ENCODE measurements around the gene ZNF672. TPM values are rescaled to one million over a fixed set of nuclear protein-coding genes. Genes with fewer than 3 reads are reported as not detected.

The ZNF672 gene
- total and polyA plus RNA-seq, 2 of the 13 experiments (the other 11 are each of a cell fraction or from before 2014, with no cell fraction given) = 17.2 to 22.9 TPM

DNA sequence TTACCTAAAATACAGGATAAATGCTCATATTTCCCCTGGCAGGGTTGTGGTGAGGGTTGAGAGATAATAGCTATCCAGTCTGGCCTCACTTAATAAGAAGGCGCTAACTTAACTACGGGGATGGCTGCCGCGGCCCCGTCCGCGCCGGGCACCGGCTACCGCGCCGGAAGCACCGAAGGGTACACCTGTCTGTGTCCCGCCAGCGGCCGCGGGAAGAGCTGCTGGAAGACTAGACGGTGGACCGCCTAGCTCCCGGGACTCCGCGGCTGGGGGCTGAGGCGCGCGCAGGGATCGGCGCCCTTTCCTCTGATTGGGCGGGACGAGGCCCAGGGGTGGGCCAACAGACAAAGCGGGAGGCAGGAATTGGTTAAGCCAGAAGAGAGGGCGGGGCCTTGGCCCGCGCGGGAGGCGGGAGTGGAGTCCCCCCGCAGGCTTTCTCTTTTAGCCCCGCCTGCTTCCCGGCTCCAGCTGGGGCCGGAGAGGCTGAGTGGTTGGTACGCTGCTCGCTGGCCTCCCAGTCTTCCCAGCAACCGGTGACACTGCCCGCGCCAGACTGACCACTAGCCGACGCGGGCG lies at the start of gene ZNF672 (continued):
- TF ChIP-seq, protein P1, sequence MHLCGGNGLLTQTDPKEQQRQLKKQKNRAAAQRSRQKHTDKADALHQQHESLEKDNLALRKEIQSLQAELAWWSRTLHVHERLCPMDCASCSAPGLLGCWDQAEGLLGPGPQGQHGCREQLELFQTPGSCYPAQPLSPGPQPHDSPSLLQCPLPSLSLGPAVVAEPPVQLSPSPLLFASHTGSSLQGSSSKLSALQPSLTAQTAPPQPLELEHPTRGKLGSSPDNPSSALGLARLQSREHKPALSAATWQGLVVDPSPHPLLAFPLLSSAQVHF (CRISPR knock-in tag; IDR thresholded peaks at IDR 0.05) = peak; percentile 17; the same call in 1 of the 2 replicates
- peak; percentile 10; the same call in 1 of the 2 replicates for TF ChIP-seq GATAD2A (CRISPR knock-in tag; IDR thresholded peaks at IDR 0.05)
- TF ChIP-seq CBX5 (CRISPR knock-in tag; IDR thresholded peaks at IDR 0.05; ENCODE audit: borderline replicate concordance) = no peak
- peak; percentile 52; the same call in 1 of the 2 replicates for TF ChIP-seq ZNF292 (CRISPR knock-in tag; IDR thresholded peaks at IDR 0.05; ENCODE audit: borderline replicate concordance, low read depth)
- TF ChIP-seq, protein P2, sequence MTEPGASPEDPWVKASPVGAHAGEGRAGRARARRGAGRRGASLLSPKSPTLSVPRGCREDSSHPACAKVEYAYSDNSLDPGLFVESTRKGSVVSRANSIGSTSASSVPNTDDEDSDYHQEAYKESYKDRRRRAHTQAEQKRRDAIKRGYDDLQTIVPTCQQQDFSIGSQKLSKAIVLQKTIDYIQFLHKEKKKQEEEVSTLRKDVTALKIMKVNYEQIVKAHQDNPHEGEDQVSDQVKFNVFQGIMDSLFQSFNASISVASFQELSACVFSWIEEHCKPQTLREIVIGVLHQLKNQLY (CRISPR knock-in tag; IDR thresholded peaks at IDR 0.05) = no peak
- TF ChIP-seq KMT2A (CRISPR knock-in tag; IDR thresholded peaks at IDR 0.05) = no peak
- TF ChIP-seq HNF4A (CRISPR knock-in tag; IDR thresholded peaks at IDR 0.05) = 0 out of 2 replicates have a peak, but pooled peaks have one; percentile 4
- TF ChIP-seq, protein P3, sequence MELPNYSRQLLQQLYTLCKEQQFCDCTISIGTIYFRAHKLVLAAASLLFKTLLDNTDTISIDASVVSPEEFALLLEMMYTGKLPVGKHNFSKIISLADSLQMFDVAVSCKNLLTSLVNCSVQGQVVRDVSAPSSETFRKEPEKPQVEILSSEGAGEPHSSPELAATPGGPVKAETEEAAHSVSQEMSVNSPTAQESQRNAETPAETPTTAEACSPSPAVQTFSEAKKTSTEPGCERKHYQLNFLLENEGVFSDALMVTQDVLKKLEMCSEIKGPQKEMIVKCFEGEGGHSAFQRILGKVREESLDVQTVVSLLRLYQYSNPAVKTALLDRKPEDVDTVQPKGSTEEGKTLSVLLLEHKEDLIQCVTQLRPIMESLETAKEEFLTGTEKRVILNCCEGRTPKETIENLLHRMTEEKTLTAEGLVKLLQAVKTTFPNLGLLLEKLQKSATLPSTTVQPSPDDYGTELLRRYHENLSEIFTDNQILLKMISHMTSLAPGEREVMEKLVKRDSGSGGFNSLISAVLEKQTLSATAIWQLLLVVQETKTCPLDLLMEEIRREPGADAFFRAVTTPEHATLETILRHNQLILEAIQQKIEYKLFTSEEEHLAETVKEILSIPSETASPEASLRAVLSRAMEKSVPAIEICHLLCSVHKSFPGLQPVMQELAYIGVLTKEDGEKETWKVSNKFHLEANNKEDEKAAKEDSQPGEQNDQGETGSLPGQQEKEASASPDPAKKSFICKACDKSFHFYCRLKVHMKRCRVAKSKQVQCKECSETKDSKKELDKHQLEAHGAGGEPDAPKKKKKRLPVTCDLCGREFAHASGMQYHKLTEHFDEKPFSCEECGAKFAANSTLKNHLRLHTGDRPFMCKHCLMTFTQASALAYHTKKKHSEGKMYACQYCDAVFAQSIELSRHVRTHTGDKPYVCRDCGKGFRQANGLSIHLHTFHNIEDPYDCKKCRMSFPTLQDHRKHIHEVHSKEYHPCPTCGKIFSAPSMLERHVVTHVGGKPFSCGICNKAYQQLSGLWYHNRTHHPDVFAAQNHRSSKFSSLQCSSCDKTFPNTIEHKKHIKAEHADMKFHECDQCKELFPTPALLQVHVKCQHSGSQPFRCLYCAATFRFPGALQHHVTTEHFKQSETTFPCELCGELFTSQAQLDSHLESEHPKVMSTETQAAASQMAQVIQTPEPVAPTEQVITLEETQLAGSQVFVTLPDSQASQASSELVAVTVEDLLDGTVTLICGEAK (IDR thresholded peaks at IDR 0.05) = no peak
- TF ChIP-seq, protein P3 (CRISPR knock-in tag; IDR thresholded peaks at IDR 0.05) = no peak; the same call in 1 of the 2 replicates
- no peak for TF ChIP-seq ZBTB7B (CRISPR knock-in tag; IDR thresholded peaks at IDR 0.05)
- TF ChIP-seq POGZ (CRISPR knock-in tag; IDR thresholded peaks at IDR 0.05) = 0 out of 2 replicates have a peak, but pooled peaks have one; percentile 44
- 0 out of 2 replicates have a peak, but pooled peaks have one; percentile 37 for TF ChIP-seq ZNF569 (CRISPR knock-in tag; IDR thresholded peaks at IDR 0.05; ENCODE audit: borderline replicate concordance)
- TF ChIP-seq, protein P4, sequence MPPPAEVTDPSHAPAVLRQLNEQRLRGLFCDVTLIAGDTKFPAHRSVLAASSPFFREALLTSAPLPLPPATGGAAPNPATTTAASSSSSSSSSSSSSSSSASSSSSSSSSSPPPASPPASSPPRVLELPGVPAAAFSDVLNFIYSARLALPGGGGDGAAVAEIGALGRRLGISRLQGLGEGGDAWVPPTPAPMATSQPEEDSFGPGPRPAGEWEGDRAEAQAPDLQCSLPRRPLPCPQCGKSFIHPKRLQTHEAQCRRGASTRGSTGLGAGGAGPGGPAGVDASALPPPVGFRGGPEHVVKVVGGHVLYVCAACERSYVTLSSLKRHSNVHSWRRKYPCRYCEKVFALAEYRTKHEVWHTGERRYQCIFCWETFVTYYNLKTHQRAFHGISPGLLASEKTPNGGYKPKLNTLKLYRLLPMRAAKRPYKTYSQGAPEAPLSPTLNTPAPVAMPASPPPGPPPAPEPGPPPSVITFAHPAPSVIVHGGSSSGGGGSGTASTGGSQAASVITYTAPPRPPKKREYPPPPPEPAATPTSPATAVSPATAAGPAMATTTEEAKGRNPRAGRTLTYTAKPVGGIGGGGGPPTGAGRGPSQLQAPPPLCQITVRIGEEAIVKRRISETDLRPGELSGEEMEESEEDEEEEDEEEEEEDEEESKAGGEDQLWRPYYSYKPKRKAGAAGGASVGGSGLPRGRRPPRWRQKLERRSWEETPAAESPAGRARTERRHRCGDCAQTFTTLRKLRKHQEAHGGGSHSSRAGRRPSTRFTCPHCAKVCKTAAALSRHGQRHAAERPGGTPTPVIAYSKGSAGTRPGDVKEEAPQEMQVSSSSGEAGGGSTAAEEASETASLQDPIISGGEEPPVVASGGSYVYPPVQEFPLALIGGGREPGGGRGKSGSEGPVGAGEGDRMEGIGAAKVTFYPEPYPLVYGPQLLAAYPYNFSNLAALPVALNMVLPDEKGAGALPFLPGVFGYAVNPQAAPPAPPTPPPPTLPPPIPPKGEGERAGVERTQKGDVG (CRISPR knock-in tag; IDR thresholded peaks at IDR 0.05; ENCODE audit: borderline replicate concordance) = no peak
- TF ChIP-seq ZNF446 (CRISPR knock-in tag; IDR thresholded peaks at IDR 0.05) = 0 out of 2 replicates have a peak, but pooled peaks have one; percentile 61
- no peak for TF ChIP-seq ZNF24 (IDR thresholded peaks at IDR 0.05)
- peak; percentile 96 for TF ChIP-seq SP4 (CRISPR knock-in tag; IDR thresholded peaks at IDR 0.05)
- TF ChIP-seq ZNF556 (CRISPR knock-in tag; IDR thresholded peaks at IDR 0.05; ENCODE audit: borderline replicate concordance) = peak; percentile 31; the same call in 1 of the 2 replicates

Measured in HepG2 (cell line).